GM19395 (cell line): ENCODE measurements around the gene VGLL4.
A peak's percentile ranks its signal among the peaks of the same experiment; 100 is the strongest.

Experiments
- ATAC-seq: cut with Tn5 transposase; IDR thresholded peaks from one replicate; pipeline ENCODE4 v1.9.1; 2021; ENCODE audit warnings: mild to moderate bottlenecking, moderate library complexity; ENCODE audit not compliant: unreplicated experiment

Gene VGLL4

DNA sequence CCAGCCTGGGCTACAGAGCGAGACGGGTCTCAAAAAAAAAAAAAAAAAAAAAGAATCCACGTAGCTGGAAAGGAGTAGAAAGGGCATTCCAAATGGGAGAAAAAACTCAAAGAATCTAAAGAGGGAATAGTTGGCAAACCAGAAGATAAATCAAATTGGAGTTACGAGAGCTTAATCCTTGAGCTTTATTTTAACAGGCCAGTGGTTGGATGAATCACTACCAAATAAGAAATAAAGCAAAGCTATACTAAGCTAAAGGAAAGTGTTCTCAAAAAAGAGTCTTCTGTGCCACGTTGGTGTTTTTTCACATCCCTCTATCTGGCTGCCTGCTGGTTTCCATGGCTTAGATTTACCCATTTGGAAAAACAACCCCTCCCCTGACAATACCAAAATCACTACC is 14.0 kb downstream of the VGLL4 start:
- ATAC-seq, result no peak

DNA sequence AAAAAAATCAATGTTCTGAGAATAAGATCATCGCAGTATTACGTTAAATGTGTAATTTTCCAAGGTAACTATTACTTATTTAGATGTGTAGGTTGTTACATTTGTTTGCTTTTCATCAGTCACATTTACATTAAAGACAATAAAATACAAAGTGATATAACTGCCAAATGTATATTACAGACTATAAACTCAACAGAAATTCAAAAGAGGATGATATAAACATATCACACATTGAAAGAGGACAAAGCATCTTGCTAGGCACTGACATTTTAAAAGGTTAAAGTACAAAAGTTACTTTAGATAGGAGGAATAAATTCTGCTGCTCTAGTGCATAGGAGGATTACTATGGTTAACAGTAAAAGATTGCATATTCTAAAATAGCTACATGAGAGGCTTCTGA is 16.1 kb downstream of the VGLL4 start:
- ATAC-seq, result no peak

DNA sequence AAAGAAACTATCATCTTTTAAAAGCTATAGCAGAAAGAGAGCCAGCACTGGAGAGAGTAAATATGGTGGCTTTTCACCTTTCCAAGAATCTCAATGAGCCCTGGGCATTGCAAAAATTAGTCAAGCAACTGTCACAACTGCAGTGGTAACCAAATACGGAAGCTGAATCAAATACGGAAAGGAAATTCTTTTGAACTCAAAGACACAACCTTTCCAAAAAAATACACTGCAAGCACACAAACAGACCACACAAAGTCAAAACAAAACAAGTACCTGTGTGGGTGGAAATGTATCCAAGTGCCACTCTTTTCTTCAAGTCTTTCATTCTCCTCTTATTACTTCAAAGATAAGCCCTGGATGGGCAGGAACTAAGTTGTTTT is 17.6 kb downstream of the VGLL4 start:
- peak; percentile 73 for ATAC-seq

DNA sequence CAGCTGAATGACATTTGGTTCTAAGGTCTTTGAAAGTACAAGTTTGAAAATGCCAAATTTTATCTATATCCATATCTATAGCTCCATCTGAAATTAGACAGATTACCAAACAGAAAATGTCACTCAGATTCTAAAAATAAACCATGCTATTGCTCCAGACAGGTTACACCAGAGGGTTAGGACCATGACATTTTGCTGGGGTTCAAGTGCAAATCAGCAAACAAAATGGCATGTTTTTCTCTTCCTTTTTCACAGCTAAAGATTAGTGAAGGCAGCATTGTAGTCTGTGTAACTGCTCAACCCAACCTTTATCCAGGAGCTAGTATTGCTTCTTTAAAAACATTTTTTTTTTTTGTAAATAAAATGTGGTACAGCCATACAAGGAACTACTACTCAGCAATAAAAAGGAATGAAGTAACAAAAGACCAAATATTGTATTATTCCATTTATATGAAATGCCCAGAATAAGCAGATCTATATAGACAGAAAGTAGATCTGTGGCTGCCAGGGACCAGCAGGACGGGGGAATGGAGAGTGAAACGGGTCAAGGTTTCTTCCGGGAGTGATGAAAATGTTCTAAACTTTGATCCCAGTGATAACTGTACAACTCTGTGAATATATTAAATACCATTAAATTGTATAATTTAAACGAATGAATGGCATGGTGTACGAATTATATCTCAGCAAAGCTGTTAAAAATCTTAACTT is 18.2 kb downstream of the VGLL4 start:
- no peak for ATAC-seq

DNA sequence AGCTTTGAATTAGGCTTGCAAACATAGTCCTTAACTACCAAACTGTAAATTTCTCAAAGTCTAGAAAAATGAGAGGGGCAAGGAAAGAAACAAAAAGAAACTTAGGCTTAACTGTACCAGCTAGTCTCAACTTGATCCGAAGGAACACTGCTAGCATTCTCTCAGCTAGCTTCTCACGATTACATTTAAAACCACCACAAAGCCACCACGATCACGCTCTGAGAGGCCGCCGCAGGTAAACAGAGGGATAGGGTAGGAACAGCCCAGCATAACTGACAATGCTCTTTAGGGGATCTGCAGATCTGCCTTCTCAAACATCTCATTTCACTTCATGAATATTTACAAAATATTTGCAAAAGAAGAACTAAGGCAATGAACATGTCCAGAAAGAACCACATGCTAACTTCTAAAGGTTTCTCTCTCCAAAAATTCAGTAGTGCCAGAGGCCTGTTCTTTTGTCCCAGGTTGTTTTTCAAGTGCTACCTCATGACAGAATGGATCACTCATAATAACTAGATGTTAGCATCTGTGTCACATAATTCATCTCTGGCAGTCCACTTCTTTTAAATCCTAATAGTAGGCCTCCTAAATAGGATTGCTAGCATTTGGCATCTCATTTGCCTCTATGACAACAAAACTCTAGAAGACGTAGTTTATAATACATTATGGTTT is 18.9 kb downstream of the VGLL4 start:
- no peak for ATAC-seq

DNA sequence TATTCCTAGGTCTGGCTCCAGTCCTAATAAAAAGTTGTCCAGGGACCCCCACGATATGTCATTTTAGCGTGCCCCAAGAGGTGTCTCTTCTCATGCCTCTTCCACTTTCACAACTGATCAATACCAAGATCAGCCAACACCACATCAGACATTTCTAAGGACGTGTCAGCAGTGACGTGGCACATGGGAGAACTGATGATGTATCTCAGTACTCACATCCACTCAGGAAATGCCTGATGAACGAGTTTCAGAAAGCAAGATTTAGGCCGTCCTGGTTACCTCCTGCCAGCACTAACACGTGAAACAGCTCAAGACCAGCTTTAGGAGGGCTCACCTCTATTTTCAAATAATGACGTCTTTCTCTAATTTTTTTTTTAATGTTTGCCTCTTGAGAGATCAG is 19.6 kb downstream of the VGLL4 start:
- no peak for ATAC-seq

DNA sequence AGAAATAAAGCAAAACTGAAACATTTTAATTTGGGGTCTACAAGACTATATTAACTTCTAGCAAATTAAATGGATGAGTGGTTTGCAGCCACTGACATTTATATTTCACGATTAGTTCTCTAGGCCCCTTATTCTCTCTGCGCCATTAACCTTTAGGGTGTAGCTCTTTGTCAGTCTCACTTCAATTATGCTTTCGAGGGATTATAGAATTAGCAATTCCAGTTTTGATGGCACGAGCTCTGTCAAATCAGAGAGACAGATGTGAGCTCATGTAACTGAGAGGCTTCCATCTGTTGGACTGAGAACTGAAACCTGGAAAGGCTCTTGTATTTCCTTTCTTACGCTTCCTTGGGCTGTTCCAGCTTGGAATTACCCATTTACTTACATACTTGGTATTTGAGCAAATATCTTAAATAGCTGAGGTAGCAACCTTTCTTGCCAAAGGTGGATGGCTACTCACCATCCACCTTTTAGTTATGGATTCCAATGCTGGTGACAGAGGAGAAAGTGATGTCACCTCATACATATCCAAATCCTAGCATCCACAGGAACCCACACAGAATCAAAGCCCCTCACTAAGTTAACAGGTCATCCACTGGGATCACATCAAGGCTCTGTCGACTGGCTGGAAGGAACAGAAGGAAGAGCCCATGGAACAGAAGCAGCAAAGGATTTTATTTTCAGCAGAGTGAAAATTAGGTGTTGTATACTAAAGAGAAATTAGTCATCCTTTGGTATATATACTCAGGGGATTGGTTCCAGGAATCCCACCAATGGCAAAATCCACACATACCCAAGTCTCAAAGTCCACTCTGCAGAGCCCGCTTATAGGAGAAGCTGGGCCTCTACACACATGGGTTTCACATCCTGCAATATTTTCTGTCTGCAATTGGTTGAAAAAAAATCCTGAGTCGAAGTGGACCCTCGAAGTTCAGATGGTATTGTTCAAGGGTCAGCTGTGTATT is 20.8 kb downstream of the VGLL4 start:
- no peak for ATAC-seq

DNA sequence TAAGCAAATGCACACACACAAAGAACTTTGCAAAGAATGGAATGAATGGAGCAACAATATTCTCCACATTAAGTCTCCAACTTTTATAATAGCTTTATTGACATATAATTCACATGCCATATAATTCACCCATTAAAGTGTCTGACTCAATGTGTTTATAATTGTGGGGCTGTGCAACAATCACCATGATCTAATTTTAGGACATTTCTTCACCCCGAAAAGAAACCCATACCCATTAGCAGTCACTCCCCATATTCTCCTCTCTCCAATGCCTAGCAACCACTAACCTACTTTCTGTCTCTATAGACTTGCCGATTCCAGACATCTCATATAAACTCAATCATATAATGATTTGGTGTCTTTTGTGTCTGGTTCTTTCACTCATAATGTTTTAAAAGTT is 22.6 kb downstream of the VGLL4 start:
- ATAC-seq, result no peak

DNA sequence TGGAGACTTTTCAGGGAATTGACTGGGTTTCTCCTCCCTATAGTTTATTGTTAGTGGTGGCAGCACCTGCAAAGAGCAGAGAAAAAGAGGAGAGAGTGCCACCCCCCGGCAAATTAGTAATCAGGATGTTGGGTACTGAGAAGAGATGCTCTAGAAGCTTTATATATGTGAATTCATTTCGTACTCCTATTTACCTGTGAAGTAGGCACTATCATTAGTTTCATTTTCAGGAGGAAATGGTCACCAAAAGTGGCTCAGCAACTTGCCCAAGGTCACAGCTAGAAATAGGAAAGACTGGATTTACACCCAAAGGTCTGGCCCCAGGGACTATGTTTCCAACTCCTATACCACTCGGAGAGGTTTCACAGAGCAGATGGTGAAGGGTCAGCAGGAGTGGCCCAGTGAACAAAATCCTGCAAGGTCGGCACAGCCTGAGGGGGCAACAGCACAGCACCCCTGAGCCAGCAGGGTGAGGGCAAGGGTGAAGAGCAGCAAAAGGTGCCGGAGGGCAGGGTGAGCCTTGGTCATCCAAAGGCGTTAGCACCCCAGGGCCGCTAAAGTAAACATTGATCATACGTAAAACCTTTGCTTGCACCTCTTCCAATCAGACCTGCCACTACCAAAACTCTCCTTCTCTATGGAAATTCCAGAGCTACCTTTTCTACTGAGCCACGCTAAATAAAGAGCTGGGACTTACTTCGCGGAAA is 23.6 kb downstream of the VGLL4 start:
- ATAC-seq, result no peak

DNA sequence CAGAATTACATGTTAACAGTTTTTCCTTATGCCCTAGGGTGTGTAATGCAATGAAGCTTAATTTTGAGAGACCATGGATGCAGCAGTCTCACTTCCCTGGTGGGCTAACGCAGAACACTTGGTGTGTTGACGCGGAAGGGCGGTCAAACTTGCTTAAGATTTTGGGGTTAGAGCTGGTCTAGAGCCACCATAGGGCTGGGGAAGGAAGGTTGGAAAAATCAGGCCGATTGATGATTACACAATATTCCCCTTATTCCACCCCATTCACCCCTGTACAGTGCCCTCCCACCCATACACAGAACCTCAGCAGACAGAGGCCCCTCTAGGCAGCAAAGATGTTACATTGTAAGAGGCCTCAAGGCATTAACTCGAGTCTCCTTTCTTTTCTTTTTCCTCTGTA is 24.3 kb downstream of the VGLL4 start:
- ATAC-seq, result no peak

DNA sequence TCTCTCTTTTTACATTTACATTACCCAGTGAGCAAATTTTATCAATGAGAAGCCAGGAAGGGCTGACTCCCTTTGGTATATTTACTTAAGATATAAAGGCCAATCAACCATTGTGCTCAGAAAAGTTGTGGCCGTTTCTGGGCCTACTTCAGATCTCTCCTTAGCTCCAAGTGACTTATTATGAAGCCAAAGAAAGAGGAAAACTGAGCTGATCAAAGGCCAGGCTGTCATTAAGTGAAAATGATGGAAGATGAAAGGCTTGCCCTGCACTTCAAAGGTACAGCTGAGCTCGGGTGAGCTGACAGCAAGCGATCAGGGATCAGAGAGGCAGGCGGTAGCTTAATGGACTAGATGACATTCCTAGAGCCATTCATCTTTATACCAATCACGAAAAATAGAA is 24.8 kb downstream of the VGLL4 start:
- ATAC-seq, result no peak

DNA sequence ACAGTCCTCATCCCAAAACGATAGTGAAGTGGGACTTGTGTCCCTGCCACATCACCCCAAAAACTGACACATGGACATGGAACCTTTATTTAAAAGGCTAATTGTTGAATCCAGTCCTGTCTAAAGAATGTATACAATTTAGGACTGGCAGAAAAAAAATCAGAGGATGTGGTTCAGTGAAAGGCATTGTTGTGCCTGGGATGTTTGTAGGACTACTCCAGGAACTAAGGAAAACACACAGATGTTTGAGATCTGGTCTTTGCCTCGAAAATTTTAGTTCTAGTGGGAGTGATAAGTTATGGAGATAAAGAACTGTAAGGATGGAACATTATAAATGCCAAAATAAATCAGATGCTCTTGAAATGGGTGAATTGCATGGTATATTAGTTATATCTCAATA is 27.2 kb downstream of the VGLL4 start:
- no peak for ATAC-seq

DNA sequence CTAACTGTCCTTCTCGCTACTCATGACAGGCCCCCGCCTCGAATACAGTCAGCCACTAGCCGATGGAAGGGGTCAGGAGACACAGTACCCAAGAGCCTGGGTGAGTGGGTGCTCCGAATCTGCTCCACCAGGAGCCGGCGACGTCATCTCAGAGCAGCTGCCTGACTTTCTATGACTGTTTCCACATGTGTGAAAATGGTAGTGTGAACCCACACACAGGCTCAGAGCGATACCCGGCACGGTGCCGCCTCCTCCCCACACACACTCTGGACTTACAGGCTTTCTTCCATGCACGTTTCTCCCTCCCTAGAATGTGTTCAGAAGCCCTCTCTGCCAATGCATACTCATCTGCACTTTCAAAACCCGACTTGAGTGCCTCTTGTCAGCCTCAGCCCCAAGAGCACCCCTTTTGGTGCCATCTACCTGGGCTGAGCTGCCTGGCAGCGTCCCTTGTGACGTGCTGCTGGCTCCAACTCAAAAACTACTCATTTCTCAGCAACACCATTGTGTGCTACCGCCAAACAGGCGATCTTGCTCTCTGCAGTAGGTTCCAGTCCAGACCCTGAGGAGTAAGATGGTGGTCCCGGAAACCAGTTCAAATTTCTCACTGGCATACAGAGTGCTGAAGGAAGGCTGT is 29.7 kb downstream of the VGLL4 start:
- ATAC-seq, result no peak

DNA sequence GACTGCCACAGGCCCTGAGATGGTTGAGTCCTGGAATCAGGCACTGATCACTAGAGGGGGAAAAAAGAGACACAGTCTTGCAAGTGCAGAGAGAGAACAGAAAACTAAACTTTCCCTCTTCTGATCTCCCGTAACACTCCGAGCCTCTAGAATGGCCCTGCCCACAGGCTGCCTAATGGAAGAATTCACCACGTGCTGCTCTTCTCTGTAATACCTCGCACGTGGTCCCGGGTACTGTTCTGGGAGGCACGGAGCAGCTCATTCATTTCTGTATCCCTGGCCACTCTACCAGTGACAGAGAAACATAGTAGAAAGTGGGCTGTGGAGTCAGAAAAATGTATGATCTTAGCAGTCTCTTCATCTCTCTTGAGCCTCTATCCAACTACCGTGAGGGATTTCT is 30.4 kb downstream of the VGLL4 start:
- ATAC-seq, result no peak

DNA sequence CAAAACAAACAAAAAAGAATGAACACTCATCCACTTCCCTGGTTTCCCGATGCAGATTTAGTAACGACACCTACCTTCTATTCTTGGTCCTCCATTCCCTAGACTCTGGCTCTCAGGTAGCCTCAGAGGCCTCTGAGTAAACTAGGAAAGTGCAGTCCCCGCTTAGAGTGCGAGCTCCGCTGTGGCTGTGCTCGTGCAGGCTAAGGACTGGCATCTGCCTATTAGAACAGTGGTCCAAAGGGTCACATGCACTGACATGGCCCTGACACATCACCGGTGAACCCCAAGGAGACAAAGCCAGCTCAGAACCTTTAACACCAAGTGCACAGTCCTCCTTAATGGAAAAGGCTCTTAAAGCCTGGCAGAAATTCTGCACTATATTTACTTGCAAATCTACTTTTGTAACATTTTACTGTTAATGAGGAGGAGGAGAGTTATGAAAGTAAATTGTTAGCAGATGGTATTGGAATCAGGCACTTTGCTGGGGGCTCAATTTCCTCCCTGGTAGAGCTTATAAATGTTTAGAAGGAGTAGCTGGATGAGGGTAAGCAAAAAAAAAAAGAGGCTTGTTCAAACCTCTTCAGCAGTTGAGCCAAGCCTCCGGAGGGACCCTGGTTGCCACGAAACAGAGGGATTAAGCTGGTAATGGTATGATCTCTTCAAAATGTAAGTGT is 31.1 kb downstream of the VGLL4 start:
- no peak for ATAC-seq

DNA sequence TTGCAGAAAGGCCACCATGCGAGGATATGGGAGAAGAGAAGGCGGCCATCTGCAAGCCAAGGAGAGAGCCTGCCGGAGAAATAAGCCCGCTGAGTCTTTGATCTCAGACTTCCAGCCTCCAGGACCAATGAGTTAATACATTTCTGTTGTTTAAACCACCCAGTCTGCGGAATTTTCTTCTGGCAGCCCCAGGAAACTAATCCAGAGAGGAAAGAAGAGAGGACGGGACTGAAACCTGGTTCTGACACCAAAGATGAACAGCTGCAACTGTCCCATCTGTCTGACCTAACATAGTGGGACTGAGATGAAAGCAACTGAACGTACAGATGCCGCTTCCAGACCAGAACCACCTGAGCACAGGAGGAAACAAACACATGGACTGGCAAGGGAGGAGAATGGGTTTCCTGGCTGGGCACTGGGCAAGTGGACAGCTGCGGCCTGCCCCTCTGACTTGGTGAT is 32.3 kb downstream of the VGLL4 start:
- ATAC-seq, result no peak

DNA sequence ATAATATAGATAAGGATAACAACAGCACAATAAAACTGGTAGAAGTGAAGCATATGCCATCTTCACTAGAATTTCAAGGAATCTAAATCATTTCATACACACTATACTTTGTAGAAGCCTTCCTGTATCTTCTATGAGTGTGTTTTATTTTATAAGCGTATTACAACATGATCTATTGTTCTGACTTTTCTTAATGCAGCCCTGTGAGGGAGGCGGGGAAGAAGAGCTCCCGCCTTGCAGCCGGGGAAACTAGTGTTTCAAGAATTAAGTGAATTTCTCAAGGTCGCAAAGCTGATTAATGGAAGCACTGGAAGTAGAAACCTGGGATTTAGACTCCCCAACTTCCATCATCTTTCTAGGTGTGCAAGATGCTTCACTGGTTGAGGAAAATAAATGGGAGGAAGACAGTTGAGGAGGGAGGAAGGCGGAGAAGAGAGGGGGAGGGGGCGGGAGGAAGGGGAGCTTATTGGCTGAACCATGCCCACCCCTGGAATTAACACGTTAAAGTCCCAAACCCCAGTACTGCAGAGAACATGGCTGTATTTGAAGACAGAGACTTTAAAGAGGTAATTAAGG is 32.9 kb downstream of the VGLL4 start:
- ATAC-seq, result no peak

DNA sequence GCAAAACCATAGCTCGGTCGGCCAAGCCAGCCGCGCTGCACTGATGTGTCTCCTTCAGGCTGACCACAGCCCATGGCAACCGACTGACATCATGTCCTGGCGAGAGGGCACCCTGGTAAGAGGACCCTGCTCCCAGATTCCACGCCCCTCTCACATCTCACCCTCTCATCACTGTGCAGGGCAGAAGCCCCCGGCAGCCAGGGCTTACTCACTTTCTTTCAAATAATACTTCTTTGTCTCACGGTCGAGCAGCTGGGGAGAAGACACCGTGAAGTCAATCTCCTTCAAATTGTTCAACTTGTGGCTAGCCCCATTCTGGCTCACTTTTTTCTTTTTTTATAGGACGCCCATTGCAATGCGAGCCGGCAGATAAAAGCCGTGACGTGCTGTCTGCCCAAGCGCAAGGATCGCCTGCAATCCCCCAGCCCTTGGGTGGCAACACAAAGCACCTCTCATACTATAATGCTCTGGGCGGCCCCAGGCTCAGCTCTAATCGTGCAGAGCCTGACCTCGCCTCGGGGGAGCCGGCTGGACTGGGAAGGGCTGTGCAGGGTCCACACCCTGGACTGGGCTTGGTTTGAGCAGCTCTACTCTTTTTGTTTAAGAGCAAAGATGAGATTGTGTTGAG is 33.6 kb downstream of the VGLL4 start:
- ATAC-seq, result no peak

DNA sequence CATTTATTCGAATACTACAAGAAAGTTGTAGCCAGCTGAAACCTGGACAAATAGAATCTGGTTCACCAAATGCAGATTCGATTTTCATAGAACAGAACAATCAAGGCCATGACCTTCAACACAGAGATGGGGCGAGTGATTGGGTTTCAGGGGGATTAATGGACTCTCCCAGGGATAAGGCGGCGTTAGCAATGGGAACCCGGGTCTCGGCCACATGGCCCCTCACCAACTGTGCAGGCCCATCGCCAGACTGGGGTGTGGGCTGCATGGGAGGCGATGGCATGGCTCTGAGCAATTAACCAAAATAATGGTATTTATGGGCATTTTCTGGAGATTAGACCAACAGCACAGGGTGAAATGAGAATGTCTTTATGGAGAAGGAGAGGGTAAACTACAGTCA is 34.2 kb downstream of the VGLL4 start:
- ATAC-seq, result no peak
